PFSK-1 (cell line): ENCODE data around the gene ZNF318.

ENCODE experiments used
- FOXP2 ChIP-seq: optimal IDR thresholded peaks from 2 replicates; pipeline ENCODE3; 2011; ENCODE audit warnings: borderline replicate concordance, control low read depth, inconsistent platforms; ENCODE audit not compliant: insufficient read depth; ENCODE audit errors: extremely low read length, extremely low read depth
- POLR2AphosphoS5 ChIP-seq: IDR thresholded peaks from 2 replicates; pipeline ENCODE4 v1.6.1; 2012; ENCODE audit warnings: low read depth, mild to moderate bottlenecking, control low read depth, low read length, moderate library complexity
- REST ChIP-seq, 2 experiments: IDR thresholded peaks; 2 replicates each; pipeline versions ENCODE4 v1.6.1 to v1.8.0; 2011 to 2012; ENCODE audit warnings: low read depth in 2 of 2, low read length in 2 of 2, control low read depth in 1 of 2, inconsistent platforms in 1 of 2, mild to moderate bottlenecking in 1 of 2, moderate library complexity in 1 of 2; ENCODE audit not compliant: insufficient read depth in 1 of 2
- SIN3A ChIP-seq: IDR thresholded peaks from 2 replicates; pipeline ENCODE4 v1.6.1; 2012; ENCODE audit warnings: mild to moderate bottlenecking, low read length, moderate library complexity, borderline replicate concordance; ENCODE audit not compliant: insufficient read depth
- TAF1 ChIP-seq: IDR thresholded peaks from 2 replicates; pipeline ENCODE4 v1.6.1; 2012; ENCODE audit warnings: low read length, control low read depth, borderline replicate concordance; ENCODE audit not compliant: insufficient read depth

GRCh38 chr6:43310624-43311023 lies 58.8 kb downstream of the ZNF318 start:
- TF ChIP-seq SIN3A (no peak), TAF1 (no peak), POLR2AphosphoS5 (no peak), REST (IDR thresholded peaks at IDR 0.05; ENCODE audit: insufficient read depth in 1 of 2, low read depth in 2 of 2, low read length in 2 of 2) (no peak), FOXP2 (no peak)
